ENCODE measurements around the gene SYNCRIP. TPM values are rescaled to one million over a fixed set of nuclear protein-coding genes. Genes with fewer than 3 reads are reported as not detected.

The SYNCRIP gene
- total and polyA plus RNA-seq, 2 of the 13 experiments (the other 11 are each of a cell fraction or from before 2014, with no cell fraction given) = 8.1 to 112 TPM

- TF ChIP-seq ARID5B (CRISPR knock-in tag; IDR thresholded peaks at IDR 0.05) = no peak
- no peak for TF ChIP-seq SP5 (CRISPR knock-in tag; IDR thresholded peaks at IDR 0.05; ENCODE audit: borderline replicate concordance, low read depth)
- TF ChIP-seq PREB (CRISPR knock-in tag; IDR thresholded peaks at IDR 0.05) = no peak; the same call in 1 of the 2 replicates
- TF ChIP-seq ZNF816 (CRISPR knock-in tag; IDR thresholded peaks at IDR 0.05; ENCODE audit: borderline replicate concordance) = no peak
- no peak for TF ChIP-seq ZNF878 (CRISPR knock-in tag; IDR thresholded peaks at IDR 0.05)
- TF ChIP-seq ZNF180 (CRISPR knock-in tag; IDR thresholded peaks at IDR 0.05; ENCODE audit: borderline replicate concordance, low read depth) = no peak
- TF ChIP-seq SP1 (IDR thresholded peaks at IDR 0.05) = no peak
- no peak for TF ChIP-seq SP1 (CRISPR knock-in tag; IDR thresholded peaks at IDR 0.05)
- no peak for TF ChIP-seq ZNF577 (CRISPR knock-in tag; IDR thresholded peaks at IDR 0.05; ENCODE audit: borderline replicate concordance, low read depth)
- peak; percentile 38 for TF ChIP-seq RBM39 (IDR thresholded peaks at IDR 0.05; ENCODE audit: low read depth, low read length, poor library complexity, severe bottlenecking)
- no peak for TF ChIP-seq CBX5 (CRISPR knock-in tag; IDR thresholded peaks at IDR 0.05; ENCODE audit: borderline replicate concordance)
- TF ChIP-seq PRDM4 (CRISPR knock-in tag; IDR thresholded peaks at IDR 0.05; ENCODE audit: borderline replicate concordance) = no peak
- no peak for TF ChIP-seq NFATC3 (CRISPR knock-in tag; IDR thresholded peaks at IDR 0.05)
- no peak for TF ChIP-seq HNRNPK (IDR thresholded peaks at IDR 0.05; ENCODE audit: low read depth, low read length, poor library complexity, severe bottlenecking)
- peak; percentile 35; the same call in 1 of the 2 replicates for TF ChIP-seq ZMAT3 (CRISPR knock-in tag; conservative IDR thresholded peaks at IDR 0.05)
- no peak for TF ChIP-seq MTF1 (CRISPR knock-in tag; IDR thresholded peaks at IDR 0.05)
- TF ChIP-seq ZNF234 (CRISPR knock-in tag; conservative IDR thresholded peaks at IDR 0.05) = no peak
- no peak for TF ChIP-seq RNF2 (conservative IDR thresholded peaks at IDR 0.05; ENCODE audit: low read depth)
- no peak for TF ChIP-seq BRD4 (CRISPR knock-in tag; IDR thresholded peaks at IDR 0.05)
- TF ChIP-seq ZNF362 (CRISPR knock-in tag; IDR thresholded peaks at IDR 0.05; ENCODE audit: borderline replicate concordance) = no peak
- no peak for TF ChIP-seq SMC3 (IDR thresholded peaks at IDR 0.05; ENCODE audit: low read length)
- no peak for TF ChIP-seq ZSCAN20 (CRISPR knock-in tag; IDR thresholded peaks at IDR 0.05; ENCODE audit: borderline replicate concordance)
Observed at GRCh38 chr6:85594197-85594930, 48.3 kb downstream of the SYNCRIP start (continued).

Data from HepG2 (cell line).